GM04503 (cell line): Measurements from ENCODE around the gene PNMT.
"Not testable (repeated sequence)": the region's sequence is repeated elsewhere in the genome, so short reads cannot be mapped to it uniquely, and the experiment has no call there.

Source experiments
- DNase-seq: peaks from one replicate; pipeline ENCODE4 v3.0.0-alpha.2; 2012; ENCODE audit warnings: low read depth

PNMT gene

DNA sequence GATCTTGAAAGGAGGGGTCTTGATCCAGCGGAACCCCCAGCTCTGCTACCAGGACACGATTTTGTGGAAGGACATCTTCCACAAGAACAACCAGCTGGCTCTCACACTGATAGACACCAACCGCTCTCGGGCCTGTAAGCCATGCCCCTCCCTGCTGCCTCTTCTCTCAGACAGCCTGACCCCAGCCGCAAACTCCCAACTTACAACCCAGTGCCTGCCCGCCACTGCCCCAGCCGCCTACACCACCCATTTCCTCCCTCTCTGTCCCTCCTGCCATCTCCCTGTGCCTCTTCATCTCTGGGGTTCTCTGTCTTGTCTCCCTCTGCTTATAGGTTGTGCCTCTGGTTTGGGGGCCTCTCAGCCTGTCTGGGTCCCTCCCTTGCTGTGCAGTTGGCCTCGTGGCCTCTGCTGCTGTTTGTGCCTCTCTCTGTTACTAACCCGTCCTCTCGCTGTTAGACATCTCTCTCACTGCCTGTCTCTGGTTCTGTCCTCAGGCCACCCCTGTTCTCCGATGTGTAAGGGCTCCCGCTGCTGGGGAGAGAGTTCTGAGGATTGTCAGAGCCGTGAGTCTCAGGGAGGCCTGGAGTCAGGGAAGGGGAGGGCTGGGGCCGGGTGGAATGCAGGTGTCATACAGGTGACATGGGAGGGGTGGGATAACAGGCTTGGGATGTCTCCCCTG, 41.2 kb downstream of the PNMT start:
- DNase-seq, result no peak

- no peak for DNase-seq
Measured at GRCh38 chr17:39709998-39710964, 42.0 kb downstream of the PNMT start.

DNA sequence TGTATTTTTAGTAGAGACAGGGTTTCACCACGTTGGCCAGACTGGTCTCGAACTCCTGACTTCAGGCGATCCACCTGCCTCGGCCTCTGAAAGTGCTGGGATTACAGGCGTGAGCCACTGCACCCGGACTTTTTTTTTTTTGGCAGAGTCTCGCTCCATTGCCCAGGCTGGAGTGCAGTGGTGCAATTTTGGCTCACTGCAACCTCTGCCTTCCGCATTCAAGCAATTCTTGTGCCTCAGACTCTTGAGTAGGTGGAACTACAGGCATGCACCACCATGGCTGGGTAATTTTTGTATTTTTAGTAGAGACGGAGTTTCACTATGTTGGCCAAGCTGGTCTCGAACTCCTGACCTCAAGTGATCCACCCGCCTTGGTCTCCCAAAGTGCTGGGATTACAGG, 42.8 kb downstream of the PNMT start:
- DNase-seq, result not testable (repeated sequence)

DNA sequence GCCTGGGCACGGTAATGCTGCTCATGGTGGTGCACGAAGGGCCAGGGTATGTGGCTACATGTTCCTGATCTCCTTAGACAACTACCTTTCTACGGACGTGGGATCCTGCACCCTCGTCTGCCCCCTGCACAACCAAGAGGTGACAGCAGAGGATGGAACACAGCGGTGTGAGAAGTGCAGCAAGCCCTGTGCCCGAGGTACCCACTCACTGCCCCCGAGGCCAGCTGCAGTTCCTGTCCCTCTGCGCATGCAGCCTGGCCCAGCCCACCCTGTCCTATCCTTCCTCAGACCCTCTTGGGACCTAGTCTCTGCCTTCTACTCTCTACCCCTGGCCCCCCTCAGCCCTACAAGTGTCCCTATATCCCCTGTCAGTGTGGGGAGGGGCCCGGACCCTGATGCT, 43.6 kb downstream of the PNMT start:
- DNase-seq, result no peak

DNA sequence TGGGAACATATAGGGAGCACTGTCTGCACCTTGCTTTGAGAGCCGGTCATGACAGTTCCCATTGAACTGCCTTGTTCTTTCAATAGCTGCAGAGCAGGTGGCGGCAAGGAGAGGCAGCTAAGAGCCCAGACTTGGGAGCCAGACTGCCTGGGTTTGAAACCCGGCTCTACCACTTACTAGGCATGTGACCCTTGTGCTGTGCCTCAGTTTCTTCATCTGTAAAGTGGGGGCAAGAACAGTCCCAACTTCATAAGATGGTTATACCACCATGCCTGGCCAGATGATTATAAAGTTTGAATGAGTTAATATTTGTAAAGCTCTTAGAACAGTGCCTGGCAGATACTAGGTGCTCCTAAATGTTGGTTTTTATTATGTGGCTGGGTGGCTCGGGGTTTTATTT, 46.0 kb downstream of the PNMT start:
- DNase-seq, result no peak

DNA sequence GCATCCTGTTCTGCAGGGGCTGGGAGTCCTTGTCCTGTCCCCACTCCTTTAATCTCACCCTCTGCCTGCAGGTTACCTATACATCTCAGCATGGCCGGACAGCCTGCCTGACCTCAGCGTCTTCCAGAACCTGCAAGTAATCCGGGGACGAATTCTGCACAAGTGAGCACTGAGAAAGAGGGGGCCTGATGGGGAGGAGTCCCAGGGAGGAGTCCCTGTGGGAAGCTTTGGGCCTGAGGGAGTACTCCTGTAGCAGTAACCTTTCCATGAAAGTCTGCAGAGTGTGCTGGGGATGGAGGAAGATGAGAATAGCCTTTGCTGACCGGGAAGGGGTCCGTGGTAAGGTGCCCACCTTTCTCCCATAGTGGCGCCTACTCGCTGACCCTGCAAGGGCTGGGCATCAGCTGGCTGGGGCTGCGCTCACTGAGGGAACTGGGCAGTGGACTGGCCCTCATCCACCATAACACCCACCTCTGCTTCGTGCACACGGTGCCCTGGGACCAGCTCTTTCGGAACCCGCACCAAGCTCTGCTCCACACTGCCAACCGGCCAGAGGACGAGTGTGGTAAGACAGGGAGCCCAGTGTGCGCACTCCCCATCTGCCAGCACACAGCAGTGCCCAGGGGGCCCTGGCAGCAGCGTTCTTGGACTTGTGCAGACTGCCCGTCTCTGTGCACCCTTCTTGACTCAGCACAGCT, 47.3 kb downstream of the PNMT start:
- no peak for DNase-seq

GRCh38 chr17:39716073-39716818, 48.0 kb downstream of the PNMT start:
- DNase-seq, result no peak

DNA sequence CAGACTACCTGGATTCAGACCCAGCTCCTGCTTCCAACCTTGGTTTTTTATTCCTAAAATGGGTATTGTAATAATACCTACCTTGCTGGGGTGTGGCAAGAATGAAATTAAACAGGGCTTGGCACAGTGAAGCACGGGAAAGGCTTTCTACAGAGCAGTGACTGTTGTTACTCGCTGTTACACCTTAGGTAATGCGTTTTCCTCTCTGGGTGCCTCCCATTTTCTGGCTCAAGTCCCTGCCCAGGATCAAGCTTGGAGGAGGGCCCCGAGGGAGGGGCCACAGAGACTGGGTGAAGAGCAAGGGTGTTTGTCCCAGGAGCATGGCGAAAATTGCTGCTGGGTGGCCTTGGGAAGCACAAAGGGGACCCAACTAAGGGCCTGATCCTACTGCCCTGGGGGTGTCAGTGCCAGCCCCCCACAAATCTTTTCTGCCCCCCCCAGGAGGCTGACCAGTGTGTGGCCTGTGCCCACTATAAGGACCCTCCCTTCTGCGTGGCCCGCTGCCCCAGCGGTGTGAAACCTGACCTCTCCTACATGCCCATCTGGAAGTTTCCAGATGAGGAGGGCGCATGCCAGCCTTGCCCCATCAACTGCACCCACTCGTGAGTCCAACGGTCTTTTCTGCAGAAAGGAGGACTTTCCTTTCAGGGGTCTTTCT, 48.8 kb downstream of the PNMT start:
- DNase-seq, result no peak

DNA sequence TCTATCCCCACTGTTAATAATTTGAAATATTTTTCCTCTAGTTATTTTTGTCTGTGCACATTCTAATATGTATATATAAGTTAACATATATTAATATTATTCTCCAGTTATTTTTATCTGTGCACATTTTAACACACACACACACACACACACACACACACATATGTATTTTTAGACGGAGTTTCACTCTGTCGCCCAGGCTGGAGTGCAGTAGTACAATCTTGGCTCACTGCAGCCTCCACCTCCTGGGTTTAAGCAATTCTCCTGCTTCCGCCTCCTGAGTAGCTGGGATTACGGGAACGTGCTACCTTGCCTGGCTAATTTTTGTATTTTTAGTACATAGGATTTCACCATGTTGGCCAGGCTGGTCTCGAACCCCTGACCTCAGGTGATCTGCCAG, 49.4 kb downstream of the PNMT start:
- DNase-seq, result no peak

DNA sequence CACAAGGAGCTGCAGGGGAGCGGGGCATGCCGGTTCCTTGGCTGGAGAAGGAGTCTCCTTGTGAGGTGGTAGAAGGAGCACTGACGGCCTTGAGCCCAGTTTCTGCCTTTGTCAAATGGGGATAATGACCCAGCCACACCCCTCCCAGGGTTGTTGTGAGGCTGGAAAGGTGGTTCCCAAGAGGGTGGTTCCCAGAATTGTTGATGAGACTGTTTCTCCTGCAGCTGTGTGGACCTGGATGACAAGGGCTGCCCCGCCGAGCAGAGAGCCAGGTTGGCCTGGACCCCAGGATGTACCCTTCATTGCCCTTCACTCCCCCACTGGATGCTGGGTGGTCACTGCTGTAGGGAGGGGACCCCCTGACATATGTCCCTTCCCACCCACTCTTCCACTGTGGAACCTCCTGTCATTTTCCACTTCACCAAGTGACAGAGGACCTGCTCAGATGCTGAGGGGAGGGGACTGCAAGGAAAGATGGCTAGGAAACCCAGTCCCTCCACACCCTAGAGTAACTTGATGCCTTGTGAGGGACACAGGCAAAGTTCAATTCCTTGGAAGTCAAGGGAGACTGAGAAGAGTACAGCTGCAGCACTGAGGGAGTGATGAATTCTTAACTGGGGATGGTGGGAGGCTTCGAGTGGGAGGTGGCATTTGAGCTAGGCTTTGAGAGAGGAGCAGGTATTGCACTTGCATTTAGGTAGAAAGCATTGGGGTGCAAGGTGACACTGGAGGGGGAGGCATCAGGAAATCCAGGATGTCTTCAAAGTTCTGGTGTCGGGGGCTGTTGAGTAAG, 51.5 kb downstream of the PNMT start:
- DNase-seq, result no peak
